Peyer's patch (tissue), 4 donors: Measurements from ENCODE around the gene RAVER1.

ENCODE experiments used
- CTCF ChIP-seq, 6 experiments: fragments of 450-650 bp in 4 of 6; fragments of 200-600 bp in 2 of 6; sonication (generic) in 1 of 6; IDR thresholded peaks; one replicate each; pipeline ENCODE4 v1.5.1; 2017 to 2019; ENCODE audit warnings: antibody characterized with exemption in 6 of 6, mild to moderate bottlenecking in 3 of 6, moderate library complexity in 1 of 6
- POLR2A ChIP-seq, 2 donors: fragments of 450-650 bp; IDR thresholded peaks; one replicate each; pipeline ENCODE4 v1.5.1; 2017; ENCODE audit warnings: antibody characterized with exemption in 2 of 2, mild to moderate bottlenecking in 2 of 2, moderate library complexity in 2 of 2

- TF ChIP-seq CTCF (IDR thresholded peaks at IDR 0.05) (no peak), POLR2A (IDR thresholded peaks at IDR 0.05) (no peak)
Measured at GRCh38 chr19:10346509-10346908, 13.2 kb upstream of the RAVER1 start.
